Karpas-422 (cell line): ENCODE results near the gene AKR1C1. TPM values are rescaled to one million over a fixed set of nuclear protein-coding genes. Genes with fewer than 3 reads are reported as not detected.
"Not testable (repeated sequence)": the region's sequence is repeated elsewhere in the genome, so short reads cannot be mapped to it uniquely, and the experiment has no call there.

ENCODE experiments used
- DNase-seq: peaks from one replicate; pipeline ENCODE4 v3.0.0-alpha.2; 2015
- H2AFZ ChIP-seq: fragments of 200-600 bp; sonication (generic); 2 replicates; pipeline ENCODE4 v1.6.1; 2014; ENCODE audit warnings: antibody characterized with exemption, low read length, mixed read lengths
- H3K27ac ChIP-seq: fragments of 200-600 bp; sonication (generic); 2 replicates; pipeline ENCODE4 v1.5.1; 2014; ENCODE audit warnings: mild to moderate bottlenecking, low read length, moderate library complexity
- H3K27me3 ChIP-seq: fragments of 200-600 bp; sonication (generic); 2 replicates; pipeline ENCODE4 v1.6.1; 2014; ENCODE audit warnings: low read length, mixed read lengths
- H3K36me3 ChIP-seq: fragments of 200-600 bp; sonication (generic); 2 replicates; pipeline ENCODE4 v1.6.1; 2014; ENCODE audit warnings: low read length, mixed read lengths; ENCODE audit not compliant: insufficient read depth
- H3K4me1 ChIP-seq: fragments of 200-600 bp; sonication (generic); 2 replicates; pipeline ENCODE4 v1.6.1; 2014; ENCODE audit warnings: mild to moderate bottlenecking, low read length, mixed read lengths
- H3K4me2 ChIP-seq: fragments of 200-600 bp; sonication (generic); 2 replicates; pipeline ENCODE4 v1.6.1; 2014; ENCODE audit warnings: low read length, low read depth, mild to moderate bottlenecking; ENCODE audit not compliant: poor library complexity, severe bottlenecking
- H3K4me3 ChIP-seq: fragments of 200-600 bp; sonication (generic); 2 replicates; pipeline ENCODE4 v1.5.1; 2014; ENCODE audit warnings: mild to moderate bottlenecking, antibody characterized with exemption, low read length, mixed read lengths
- H3K79me2 ChIP-seq: fragments of 200-600 bp; sonication (generic); 2 replicates; pipeline ENCODE4 v1.6.1; 2014; ENCODE audit warnings: mild to moderate bottlenecking, low read length, mixed read lengths
- H3K9ac ChIP-seq: fragments of 200-600 bp; sonication (generic); 2 replicates; pipeline ENCODE4 v1.6.0; 2014; ENCODE audit warnings: low read length
- H3K9me2 ChIP-seq: fragments of 200-600 bp; sonication (generic), shearing (Covaris generic); replicated peaks from 2 replicates; pipeline ENCODE4 v1.6.0; 2014; ENCODE audit warnings: mild to moderate bottlenecking, low read length, moderate library complexity; ENCODE audit not compliant: insufficient read depth
- H3K9me3 ChIP-seq: fragments of 300-700, 200-600 bp; sonication (generic); 2 replicates; pipeline ENCODE4 v1.6.1; 2014; ENCODE audit warnings: low read length, mixed read lengths
- H4K20me1 ChIP-seq: fragments of 200-600 bp; sonication (generic); 2 replicates; pipeline ENCODE4 v1.6.1; 2014; ENCODE audit warnings: mild to moderate bottlenecking, antibody characterized with exemption, low read length, low read depth; ENCODE audit not compliant: insufficient read depth
- total RNA-seq: library from RNA; depleted of rRNA; stranded (reverse); fragments of >200 nt; shearing (Covaris generic); gene quantifications from 2 replicates; pipeline ENCODE4 v1.2.3, GENCODE V29; 2014; ENCODE audit warnings: low replicate concordance

AKR1C1 gene
- total RNA-seq, 1 experiment from 2014 or later = not detected

GRCh38 chr10:4937346-4937745 lies 25.9 kb upstream of the AKR1C1 start:
- Histone ChIP-seq H3K4me3 (no peak overlapping the region), H3K27me3 (no peaks in the 10 kb centered on the region), H3K9me3 (no peaks in the 10 kb centered on the region), H4K20me1 (no peaks in the 10 kb centered on the region), H3K4me1 (no peaks in the 10 kb centered on the region), H3K9me2 (no peaks in the 10 kb centered on the region), H3K36me3 (no peaks in the 10 kb centered on the region), H2AFZ (no peak overlapping the region), H3K9ac (no peak overlapping the region), H3K27ac (no peak overlapping the region), H3K79me2 (no peaks in the 10 kb centered on the region), H3K4me2 (no peak overlapping the region)
- no peak for DNase-seq

GRCh38 chr10:4939224-4940072 lies 23.8 kb upstream of the AKR1C1 start:
- Histone ChIP-seq H3K4me1 (no peaks in the 10 kb centered on the region), H3K9me3 (no peaks in the 10 kb centered on the region), H3K27ac (no peak overlapping the region), H3K9me2 (no peaks in the 10 kb centered on the region), H3K36me3 (no peaks in the 10 kb centered on the region), H3K79me2 (no peaks in the 10 kb centered on the region), H2AFZ (no peak overlapping the region), H3K27me3 (no peaks in the 10 kb centered on the region), H3K4me3 (no peak overlapping the region), H3K4me2 (no peak overlapping the region), H4K20me1 (no peaks in the 10 kb centered on the region), H3K9ac (no peak overlapping the region)
- no peak for DNase-seq

- not testable (repeated sequence) for H3K4me2 ChIP-seq, H3K27me3 ChIP-seq, DNase-seq, H3K9me2 ChIP-seq, H3K36me3 ChIP-seq, H3K9me3 ChIP-seq, H3K4me1 ChIP-seq, H2AFZ ChIP-seq, H3K9ac ChIP-seq, H3K27ac ChIP-seq, H4K20me1 ChIP-seq, H3K79me2 ChIP-seq, H3K4me3 ChIP-seq
Measured at GRCh38 chr10:4940073-4940428, 23.2 kb upstream of the AKR1C1 start.

GRCh38 chr10:4940909-4941308 lies 22.3 kb upstream of the AKR1C1 start:
- not testable (repeated sequence) for H3K79me2 ChIP-seq, DNase-seq, H3K27me3 ChIP-seq, H3K4me2 ChIP-seq, H3K9me3 ChIP-seq, H3K4me3 ChIP-seq, H3K9me2 ChIP-seq, H3K4me1 ChIP-seq, H3K36me3 ChIP-seq, H2AFZ ChIP-seq, H3K9ac ChIP-seq, H4K20me1 ChIP-seq, H3K27ac ChIP-seq

- no peak overlapping the region for H3K27ac ChIP-seq
Measured at GRCh38 chr10:4941540-4942330, 21.5 kb upstream of the AKR1C1 start.

DNA sequence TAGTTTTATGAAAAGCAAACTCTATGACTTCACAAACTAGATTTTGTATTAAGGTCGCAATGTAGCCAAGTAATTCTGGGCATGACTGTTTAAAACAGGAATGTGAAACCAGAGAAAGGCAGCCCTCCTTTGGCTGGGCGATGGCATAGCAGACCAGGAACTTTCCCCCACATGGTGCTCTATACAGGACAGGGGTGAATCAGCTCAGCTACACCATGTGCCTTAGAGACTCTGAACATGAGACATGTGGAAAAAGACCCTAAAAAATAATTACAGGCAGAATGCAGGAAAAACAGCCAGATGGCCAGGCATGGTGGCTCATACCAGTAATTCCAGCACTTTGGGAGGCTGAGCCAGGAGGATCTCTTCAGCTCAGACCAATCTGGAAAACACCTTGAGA lies 20.3 kb upstream of the AKR1C1 start:
- H4K20me1 ChIP-seq, H3K4me2 ChIP-seq, H3K79me2 ChIP-seq, H3K4me3 ChIP-seq, H3K27me3 ChIP-seq, H3K9me2 ChIP-seq, H3K27ac ChIP-seq, H3K4me1 ChIP-seq, H2AFZ ChIP-seq, DNase-seq, H3K36me3 ChIP-seq, H3K9me3 ChIP-seq, H3K9ac ChIP-seq: not testable (repeated sequence)

More at GRCh38 chr10:4941540-4942330, 21.5 kb upstream of the AKR1C1 start:
- H3K4me2 ChIP-seq = no peak overlapping the region
- H3K9me3 ChIP-seq = no peaks in the 10 kb centered on the region
- H3K36me3 ChIP-seq = no peaks in the 10 kb centered on the region
- DNase-seq = no peak
- H2AFZ ChIP-seq = no peak overlapping the region
- H3K4me3 ChIP-seq = no peak overlapping the region
- H3K9ac ChIP-seq = no peak overlapping the region
- H3K4me1 ChIP-seq = no peaks in the 10 kb centered on the region
- H3K27me3 ChIP-seq = no peaks in the 10 kb centered on the region
- no peaks in the 10 kb centered on the region for H3K9me2 ChIP-seq
- H4K20me1 ChIP-seq = no peaks in the 10 kb centered on the region
- no peaks in the 10 kb centered on the region for H3K79me2 ChIP-seq

- H3K4me1 ChIP-seq, H3K27me3 ChIP-seq, H3K79me2 ChIP-seq, H3K36me3 ChIP-seq, DNase-seq, H3K27ac ChIP-seq, H3K4me3 ChIP-seq, H2AFZ ChIP-seq, H3K4me2 ChIP-seq, H4K20me1 ChIP-seq, H3K9me2 ChIP-seq, H3K9me3 ChIP-seq, H3K9ac ChIP-seq: not testable (repeated sequence)
Measured at GRCh38 chr10:4943416-4943815, 19.8 kb upstream of the AKR1C1 start.

DNA sequence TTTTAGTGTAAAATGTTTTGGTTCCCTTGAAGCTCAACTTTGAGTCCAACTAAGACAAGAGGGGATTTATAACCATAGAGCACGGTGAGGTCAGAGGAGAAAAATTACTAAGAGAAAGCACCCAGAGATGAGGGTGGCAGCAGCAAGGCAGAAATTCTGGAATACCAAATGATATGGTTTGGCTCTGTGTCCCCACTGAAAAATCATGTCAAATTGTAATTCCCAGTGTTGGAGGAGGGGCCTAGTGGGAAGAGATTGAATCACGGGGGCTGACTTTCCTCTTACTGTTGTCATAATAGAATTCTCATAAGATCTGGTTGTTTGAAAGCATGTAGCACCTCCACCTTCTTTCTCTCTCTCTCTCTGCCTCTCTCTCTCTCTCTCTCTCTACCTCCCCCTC lies 19.4 kb upstream of the AKR1C1 start:
- Histone ChIP-seq H3K9me3 (no peaks in the 10 kb centered on the region), H3K79me2 (no peaks in the 10 kb centered on the region), H3K27ac (no peak overlapping the region), H2AFZ (no peak overlapping the region), H4K20me1 (no peaks in the 10 kb centered on the region), H3K36me3 (no peaks in the 10 kb centered on the region), H3K27me3 (no peaks in the 10 kb centered on the region), H3K4me2 (no peak overlapping the region), H3K9ac (no peak overlapping the region), H3K9me2 (no peaks in the 10 kb centered on the region), H3K4me1 (no peaks in the 10 kb centered on the region), H3K4me3 (no peak overlapping the region)
- no peak for DNase-seq
